GM19438 (cell line): Measurements from ENCODE around the gene AKT2.

Source experiments
- ATAC-seq: cut with Tn5 transposase; IDR thresholded peaks from one replicate; pipeline ENCODE4 v1.9.1; 2021; ENCODE audit warnings: low read depth; ENCODE audit not compliant: unreplicated experiment

The AKT2 gene

DNA sequence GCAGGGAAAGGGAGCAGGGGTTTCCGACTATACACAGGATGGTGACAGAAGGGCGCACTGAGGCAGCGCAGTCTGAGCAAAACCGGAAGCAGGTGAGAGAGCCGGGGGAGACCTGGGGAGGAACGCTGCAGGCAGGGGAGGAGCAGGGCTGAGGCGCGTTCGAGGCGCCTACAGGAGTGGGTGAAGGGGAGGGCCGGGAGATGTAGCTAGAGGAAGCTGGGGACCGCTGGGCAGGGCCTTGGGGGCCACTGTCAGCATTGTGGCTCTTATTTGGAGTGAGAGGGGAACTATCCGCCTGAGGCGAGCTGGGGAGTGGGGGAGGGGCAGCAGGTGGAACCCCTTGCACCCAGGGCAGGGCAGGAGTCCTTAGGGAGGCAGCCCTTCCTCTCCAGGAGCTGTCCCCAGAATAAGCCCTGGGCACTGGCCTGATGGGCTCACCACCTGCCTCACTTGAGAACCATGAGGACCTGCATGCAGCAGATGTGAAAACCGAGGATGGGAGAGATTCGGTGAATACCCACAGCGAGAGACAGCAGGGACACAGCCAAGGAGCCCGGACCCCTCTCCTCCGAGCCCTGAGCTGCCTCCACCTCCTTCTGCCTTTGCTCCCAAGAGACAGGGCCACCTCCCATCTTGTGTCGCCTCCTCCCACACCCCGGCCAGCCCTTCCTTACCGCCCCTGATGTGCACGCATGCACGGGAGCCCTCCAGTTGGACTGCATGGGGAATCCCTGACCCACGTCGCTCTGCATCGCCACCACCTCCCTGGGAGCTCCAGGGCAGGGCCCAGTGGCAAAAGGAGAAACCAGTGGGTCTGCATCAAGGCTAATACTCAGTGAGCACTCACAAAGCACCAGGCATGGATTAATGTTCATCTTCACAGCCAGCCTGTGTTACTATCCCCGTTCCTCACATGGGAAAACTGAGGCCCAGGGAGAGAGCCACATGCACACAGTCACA lies 10.3 kb downstream of the AKT2 start:
- ATAC-seq: no peak

- ATAC-seq: no peak
Measured at GRCh38 chr19:40273469-40274360, 11.4 kb downstream of the AKT2 start.

DNA sequence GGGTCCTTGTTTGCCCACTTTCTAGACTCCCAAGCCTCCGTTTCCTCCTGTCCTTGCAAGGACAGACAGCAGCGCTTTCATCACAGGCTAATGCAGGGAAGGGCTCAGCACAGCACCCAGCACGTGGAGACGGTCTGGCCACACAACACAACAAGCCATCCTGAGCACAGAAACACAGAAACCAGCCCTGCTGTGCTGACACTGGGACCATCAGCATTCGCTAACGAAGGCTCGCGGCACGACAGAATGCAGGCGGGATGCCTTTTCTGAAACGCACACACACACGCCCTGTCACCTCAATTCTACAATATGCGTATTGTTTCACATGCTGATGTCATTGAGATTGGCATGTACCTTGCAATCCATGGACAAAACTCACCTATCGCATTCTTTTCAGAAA lies 12.9 kb downstream of the AKT2 start:
- no peak for ATAC-seq

DNA sequence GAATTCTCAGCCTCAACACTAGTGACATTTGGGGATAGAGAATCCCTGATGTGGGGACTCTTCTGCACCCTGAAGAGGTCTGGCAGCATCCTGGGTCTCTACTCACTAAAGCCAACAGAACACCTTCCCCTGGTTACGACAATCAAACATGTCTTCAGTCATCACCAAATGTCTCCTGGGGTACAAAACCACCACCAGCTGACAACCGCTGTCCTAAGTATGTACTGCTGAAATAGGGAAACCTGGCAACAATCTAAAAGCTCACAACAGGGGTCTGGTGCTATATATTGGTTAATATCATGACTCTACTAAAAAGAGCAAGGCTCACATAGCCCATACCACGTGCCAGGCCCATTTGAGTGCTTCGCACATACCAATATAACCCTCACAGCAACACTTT lies 13.4 kb downstream of the AKT2 start:
- no peak for ATAC-seq

GRCh38 chr19:40270362-40271089 lies 14.6 kb downstream of the AKT2 start:
- ATAC-seq: no peak

- ATAC-seq: no peak
Measured at GRCh38 chr19:40269216-40269940, 15.8 kb downstream of the AKT2 start.

- ATAC-seq: no peak
Measured at GRCh38 chr19:40267601-40267997, 17.5 kb downstream of the AKT2 start.

DNA sequence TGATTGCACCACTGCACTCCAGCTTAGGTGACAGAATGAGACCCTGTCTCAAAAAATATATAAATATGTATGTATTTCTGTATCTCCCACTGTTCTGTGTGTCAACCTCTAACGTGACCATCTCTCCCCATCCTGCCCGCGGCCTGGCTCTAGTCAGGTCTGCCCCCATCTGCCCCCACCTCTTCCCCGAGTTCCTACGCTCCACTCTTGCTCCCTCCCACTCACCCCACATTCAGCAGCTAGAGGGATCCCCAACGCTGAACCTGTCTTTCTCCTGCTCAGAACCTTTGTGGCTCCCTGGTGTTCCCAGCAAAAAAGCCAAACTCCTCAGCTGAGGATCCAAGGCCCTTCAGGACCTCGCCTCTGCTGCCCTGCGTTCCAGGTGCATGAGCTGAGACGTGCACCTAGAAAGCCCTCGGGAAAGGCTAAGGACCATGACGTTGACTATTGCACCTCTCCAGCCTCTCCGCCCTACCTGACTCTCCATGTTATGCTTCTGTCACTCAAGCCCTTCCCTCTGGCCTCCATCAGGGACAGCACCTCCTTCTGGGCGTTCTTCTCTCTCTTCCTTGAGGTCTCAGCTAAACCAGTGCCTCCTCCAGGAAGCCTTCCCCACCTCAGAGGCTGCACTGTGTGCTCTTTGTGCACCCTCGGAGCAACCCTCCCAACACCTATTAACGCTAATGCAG lies 18.1 kb downstream of the AKT2 start:
- ATAC-seq: no peak

DNA sequence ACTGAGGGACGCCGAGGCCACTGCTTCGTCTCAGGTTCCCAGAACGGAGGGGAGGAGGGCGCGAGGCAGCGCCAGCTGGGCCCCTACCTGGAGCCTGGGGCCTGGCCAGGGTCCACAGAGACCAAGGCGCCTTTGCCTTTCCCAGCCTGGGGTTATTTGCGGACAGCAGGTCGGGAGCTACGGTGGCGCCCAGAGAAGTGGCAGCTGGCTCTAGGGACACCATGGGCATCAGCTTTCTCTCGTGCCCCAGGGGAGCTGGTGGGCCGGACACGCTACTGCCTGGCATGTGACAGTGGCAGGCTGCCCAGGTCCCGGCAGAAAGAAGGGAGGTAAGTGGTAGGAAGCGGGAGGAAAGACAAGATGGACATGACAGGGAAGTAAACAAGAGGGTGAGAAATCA lies 19.0 kb downstream of the AKT2 start:
- no peak for ATAC-seq

DNA sequence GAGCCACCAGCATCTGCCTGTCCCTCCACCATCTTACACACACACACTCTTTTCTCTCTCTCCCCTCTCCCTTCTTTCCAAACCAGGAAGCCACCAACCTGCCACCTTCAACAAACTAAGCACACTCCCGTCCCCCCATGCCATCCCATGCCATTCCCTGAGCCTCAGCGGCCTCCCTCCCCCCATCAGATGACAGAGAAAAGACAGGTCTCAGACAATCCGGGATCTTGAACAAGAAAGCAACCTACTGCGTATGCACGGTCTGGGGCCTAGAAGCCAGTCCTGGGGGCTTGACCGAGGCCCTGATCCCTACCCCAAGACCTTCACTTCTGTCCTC lies 19.4 kb downstream of the AKT2 start:
- ATAC-seq: no peak

DNA sequence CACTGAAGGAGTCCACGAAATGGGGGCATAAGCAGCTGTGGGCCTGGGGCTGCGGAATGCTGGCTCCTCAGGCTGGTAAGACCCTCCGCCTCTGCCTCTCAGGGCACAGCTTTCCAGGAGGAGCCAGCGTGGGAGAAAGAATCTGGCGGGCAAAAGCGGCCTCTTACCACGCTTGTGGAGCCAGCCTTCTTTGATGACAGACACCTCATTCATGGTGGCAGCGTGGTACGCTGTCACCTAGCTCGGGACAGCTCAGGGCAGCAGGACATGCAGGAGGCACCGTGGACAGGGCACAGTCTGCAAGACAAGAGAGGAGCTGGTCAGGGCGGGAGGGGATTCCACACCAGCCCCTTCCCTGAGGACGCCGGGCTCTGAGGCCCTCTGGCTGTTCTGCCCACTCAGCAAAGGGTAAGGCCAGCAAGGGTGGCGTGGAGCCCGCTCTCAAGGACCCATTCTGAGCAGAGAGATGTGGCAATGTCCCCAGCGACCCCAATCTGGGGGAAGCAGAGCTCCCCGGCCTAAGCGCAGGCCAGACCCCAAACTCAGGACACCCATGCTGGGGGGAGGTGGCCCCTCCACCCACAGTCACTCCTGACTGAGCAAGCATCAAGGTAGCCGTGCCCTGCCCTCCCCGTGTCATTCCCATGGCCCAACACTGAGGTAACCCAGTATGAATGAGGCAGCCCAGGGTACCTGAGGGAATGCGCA lies 19.9 kb downstream of the AKT2 start:
- ATAC-seq: no peak

GRCh38 chr19:40264314-40265054 lies 20.7 kb downstream of the AKT2 start:
- no peak for ATAC-seq

DNA sequence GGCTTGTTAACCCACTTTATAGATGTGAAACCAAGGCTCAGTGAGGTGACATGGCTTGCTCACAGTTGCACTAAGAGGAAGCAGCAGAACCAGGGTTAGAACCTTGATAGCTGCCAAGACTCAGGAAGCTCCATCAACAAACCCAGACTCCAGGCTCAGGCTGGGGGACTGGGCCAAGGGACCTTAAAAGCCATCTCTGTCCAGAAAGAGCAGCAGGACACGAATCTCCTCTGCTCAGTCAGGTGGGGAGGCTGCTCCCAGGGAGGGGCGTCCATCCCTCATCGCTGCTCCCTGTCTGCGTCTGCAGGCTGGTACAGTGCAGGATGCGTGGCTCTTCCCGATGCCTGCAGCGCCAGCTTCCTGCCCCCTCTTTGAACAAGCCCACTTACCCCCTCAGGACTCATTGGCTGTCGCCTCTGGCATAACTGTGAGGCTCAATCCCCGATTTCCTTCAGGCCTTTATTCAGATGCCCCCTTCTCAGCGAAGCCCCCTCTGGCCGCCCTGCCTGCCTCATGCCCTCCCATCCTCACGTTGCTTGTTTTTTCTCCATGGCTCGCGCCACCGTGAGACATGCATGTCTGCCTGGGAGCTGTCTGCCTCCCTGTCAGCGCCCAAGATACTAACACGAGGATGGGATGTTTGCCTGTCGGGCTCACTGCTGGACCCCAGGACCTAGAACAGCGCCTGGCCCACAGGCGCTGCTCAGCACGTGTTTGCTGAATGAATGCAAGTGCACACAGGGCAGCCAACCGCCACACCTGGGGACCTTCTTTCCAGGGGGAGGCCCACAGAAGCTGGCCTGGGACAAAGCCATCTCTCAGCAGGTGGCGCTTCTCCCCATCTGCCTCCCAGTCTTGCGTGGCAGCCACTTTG lies 21.5 kb downstream of the AKT2 start:
- ATAC-seq: no peak

DNA sequence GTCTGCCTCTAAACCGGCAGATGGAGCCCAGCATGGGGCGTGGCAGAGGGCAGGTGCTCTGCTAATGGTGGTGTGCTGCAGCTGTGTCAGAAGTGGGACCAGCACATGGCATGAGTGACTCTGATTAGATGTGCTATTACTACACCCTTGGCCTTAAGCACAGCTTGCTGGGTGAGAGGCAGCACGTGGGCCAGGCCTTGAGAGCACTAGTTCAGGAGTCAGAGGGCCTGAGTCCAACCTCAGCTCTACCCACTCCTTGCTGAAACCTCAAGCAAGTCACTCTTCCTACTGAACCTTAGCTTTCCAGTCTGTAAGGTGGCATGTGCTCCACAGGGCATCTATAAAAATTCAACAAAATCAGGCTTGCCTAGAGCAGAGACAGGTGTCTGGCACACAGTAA lies 22.7 kb downstream of the AKT2 start:
- ATAC-seq: no peak

GRCh38 chr19:40261631-40262030 lies 23.5 kb downstream of the AKT2 start:
- no peak for ATAC-seq

DNA sequence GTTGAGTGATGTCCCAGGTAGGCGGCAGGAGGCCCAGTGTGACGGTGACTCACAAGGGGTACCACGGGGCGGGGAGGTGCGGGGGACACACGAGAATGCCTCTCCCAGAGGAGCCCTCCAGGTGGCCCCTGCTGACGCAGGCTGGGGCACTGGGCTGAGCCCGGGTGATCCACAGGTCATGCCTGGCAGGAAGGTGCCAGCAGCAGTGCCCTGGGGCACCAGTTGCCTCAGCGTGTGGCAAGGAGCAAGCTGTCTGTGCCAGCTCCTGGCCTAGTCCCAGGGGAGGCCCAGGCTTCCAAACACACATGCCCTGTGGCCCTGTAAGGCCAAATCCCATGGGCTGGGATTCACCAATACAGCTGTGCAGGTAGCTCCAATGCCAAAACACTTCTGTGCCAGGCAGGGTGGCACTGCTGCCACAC lies 28.0 kb downstream of the AKT2 start:
- ATAC-seq: no peak

GRCh38 chr19:40256512-40256911 lies 28.6 kb downstream of the AKT2 start:
- ATAC-seq: no peak
